Measurements from ENCODE around the gene DVL1. TPM values are rescaled to one million over a fixed set of nuclear protein-coding genes. Genes with fewer than 3 reads are reported as not detected.

Gene DVL1
- total and polyA plus RNA-seq, 9 of the 15 experiments (the other 6 are each of a cell fraction or from before 2014, with no cell fraction given): 0.62 to 135 (median 24.3) TPM

GRCh38 chr1:1308756-1309250 is 40.4 kb downstream of the DVL1 start (continued):
- TF ChIP-seq THAP12 (CRISPR knock-in tag; IDR thresholded peaks at IDR 0.05) (0 out of 2 replicates have a peak, but pooled peaks have one; percentile 6), POU5F1 (IDR thresholded peaks at IDR 0.05; ENCODE audit: borderline replicate concordance, low read depth, low read length, partially characterized antibody) (no peak), ARNT (IDR thresholded peaks at IDR 0.05) (no peak), LARP7 (IDR thresholded peaks at IDR 0.05) (no peak), HMGN3 (IDR thresholded peaks at IDR 0.05; ENCODE audit: borderline replicate concordance, extremely low read depth, insufficient read length, low read depth, low read length) (peak; percentile 39), ZSCAN32 (CRISPR knock-in tag; IDR thresholded peaks at IDR 0.05) (no peak), CBX2 (IDR thresholded peaks at IDR 0.05; ENCODE audit: insufficient read depth, low read length, poor library complexity, severe bottlenecking) (no peak), TAF15 (IDR thresholded peaks at IDR 0.05; ENCODE audit: low read depth, low read length) (no peak), ELF2 (CRISPR knock-in tag; IDR thresholded peaks at IDR 0.05) (no peak), TSHZ1 (CRISPR knock-in tag; IDR thresholded peaks at IDR 0.05) (no peak), CLOCK (CRISPR knock-in tag; IDR thresholded peaks at IDR 0.05; ENCODE audit: borderline replicate concordance) (no peak), TRIM28 (IDR thresholded peaks at IDR 0.05) (no peak), PURB (CRISPR knock-in tag; IDR thresholded peaks at IDR 0.05; ENCODE audit: low read depth) (no peak), PTBP1 (IDR thresholded peaks at IDR 0.05; ENCODE audit: low read depth, low read length) (no peak), KLF13 (tag; IDR thresholded peaks at IDR 0.05; ENCODE audit: borderline replicate concordance, low read depth) (no peak), ZNF224 (CRISPR knock-in tag; IDR thresholded peaks at IDR 0.05) (no peak), ZNF639 (CRISPR knock-in tag; conservative IDR thresholded peaks at IDR 0.05 in 1 of 2, IDR thresholded peaks at IDR 0.05 in 1 of 2) (no peak), ZNF12 (CRISPR knock-in tag; IDR thresholded peaks at IDR 0.05) (no peak), ZNF384 (IDR thresholded peaks at IDR 0.05; ENCODE audit: low read depth, low read length) (no peak)
